ENCODE measurements around the gene VILL.

DNA sequence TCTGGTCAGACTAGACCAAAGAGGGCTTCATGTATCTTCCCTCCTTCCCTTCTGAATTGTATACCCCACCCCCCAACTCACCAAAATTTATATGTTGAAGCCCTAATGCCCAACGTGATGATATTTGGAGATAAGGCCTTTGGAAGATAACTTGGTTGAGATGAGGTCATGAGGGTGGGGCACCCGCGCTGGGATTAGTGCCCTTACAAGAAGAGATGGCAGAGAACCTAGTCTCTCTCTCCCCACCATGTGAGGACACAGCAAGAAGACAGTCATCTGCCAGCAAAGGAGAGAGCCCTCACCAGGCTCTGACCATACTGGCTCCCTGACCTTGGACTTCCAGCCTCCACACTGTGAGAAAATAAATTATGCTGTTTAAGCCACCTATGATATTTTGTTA lies 25.4 kb downstream of the VILL start:
- TF ChIP-seq POLR2A (IDR thresholded peaks at IDR 0.05; ENCODE audit: low read depth, low read length): no peak
- TF ChIP-seq POLR2AphosphoS5 (IDR thresholded peaks at IDR 0.05; ENCODE audit: low read depth, low read length): no peak

Data from GM12892 (cell line).